AG20443 (cell line): ENCODE data around the gene UQCC3.
"Not testable (repeated sequence)": the region's sequence is repeated elsewhere in the genome, so short reads cannot be mapped to it uniquely, and the experiment has no call there.

Source experiments
- DNase-seq: peaks from one replicate; pipeline ENCODE4 v3.0.0; 2012; ENCODE audit warnings: low spot score, mixed read lengths

The UQCC3 gene

DNA sequence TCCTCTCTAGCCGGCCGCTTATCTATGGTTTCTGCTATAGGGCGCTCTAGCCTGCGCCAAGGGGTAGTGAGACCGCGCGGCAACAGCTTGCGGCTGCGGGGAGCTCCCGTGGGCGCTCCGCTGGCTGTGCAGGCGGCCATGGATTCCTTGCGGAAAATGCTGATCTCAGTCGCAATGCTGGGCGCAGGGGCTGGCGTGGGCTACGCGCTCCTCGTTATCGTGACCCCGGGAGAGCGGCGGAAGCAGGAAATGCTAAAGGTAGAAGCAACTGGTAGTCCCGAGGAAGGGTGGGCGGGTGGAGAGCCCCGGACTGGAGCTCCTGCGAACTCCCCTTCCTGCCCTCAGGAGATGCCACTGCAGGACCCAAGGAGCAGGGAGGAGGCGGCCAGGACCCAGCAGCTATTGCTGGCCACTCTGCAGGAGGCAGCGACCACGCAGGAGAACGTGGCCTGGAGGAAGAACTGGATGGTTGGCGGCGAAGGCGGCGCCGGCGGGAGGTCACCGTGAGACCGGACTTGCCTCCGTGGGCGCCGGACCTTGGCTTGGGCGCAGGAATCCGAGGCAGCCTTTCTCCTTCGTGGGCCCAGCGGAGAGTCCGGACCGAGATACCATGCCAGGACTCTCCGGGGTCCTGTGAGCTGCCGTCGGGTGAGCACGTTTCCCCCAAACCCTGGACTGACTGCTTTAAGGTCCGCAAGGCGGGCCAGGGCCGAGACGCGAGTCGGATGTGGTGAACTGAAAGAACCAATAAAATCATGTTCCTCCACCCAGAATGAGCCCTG lies at the start of gene UQCC3, which contains the start of gene LBHD1:
Gene UQCC3, plus strand, starts transcription at position 66 of the 782 bp plus-strand sequence. Its CDS starts 73 bp downstream, at position 139.
Gene LBHD1, minus strand, starts transcription at position 660 of the 782 bp plus-strand sequence. CDS start 2,236 bp downstream, outside the sequence.
- peak; percentile 79 for DNase-seq

- DNase-seq, result no peak
These were observed 48.9 kb upstream of the UQCC3 start for GRCh38 chr11:62622476-62623089.

GRCh38 chr11:62627713-62628112 lies 43.8 kb upstream of the UQCC3 start:
- no peak for DNase-seq

DNA sequence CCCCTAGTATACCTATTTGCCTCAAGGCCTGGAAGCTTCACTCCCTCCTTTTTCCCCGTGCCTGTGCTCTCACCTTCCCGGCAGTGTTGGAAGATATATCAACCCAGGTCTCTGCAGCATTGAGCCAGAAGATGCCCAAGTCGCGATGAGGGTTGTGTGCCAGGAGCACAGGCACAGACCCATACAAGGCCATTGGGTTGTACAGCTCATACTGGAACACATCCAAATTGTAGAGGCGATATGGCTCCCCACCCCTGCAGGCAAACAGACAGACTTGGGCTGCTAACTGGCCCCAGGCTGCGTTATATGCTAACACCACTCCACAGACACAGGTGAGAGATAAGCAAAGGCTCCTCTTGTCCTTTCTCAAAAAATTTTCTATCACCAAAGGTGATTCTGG lies 39.0 kb upstream of the UQCC3 start:
- DNase-seq, result no peak

- no peak for DNase-seq
These were observed 27.3 kb upstream of the UQCC3 start for GRCh38 chr11:62644220-62644619.

- no peak for DNase-seq
These were observed 25.9 kb upstream of the UQCC3 start for GRCh38 chr11:62645671-62645945.

- DNase-seq, result peak; percentile 100
These were observed 25.3 kb upstream of the UQCC3 start, which contains the start of gene GANAB for GRCh38 chr11:62645946-62646824. Gene GANAB, minus strand, starts transcription at chr11:62646613. Its CDS starts 14 bp downstream, at chr11:62646599.

DNA sequence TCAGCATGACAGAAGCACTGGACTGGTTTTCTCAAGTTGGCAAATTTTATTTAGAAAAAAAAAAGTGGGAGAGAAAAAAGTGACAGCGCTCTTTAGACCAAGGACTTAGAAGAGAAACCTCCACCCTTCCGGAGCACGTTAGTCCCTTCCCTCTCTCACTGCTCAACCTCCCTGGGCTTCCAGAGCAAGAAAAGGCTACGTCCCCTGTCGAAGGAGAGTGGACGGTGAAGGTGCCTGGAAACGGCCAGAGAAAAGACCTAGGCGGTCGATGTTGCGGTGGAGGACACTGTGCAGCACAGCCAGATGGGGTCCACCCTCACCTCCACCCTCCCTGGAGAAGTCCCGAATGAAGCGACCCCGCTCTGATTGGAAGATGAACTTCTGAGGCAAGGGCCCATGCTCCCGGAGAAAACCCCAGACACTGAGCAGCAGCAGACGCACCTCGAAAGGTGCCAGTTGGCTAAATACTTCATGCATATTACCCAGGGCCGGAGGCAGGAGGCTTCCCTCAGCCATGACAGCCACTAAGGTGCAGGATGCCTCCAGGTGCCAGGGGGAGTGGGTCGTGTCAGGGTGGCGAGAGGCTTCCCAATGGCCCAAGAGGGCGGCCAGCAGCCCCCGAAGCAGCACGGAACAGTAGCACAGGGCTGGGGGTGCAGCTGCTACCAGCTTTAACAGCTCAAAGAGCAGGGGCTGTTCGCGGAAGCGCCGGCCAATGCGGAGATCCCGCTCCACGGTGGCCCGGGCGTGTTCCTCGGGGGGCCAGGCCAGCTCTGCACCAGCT lies 24.5 kb upstream of the UQCC3 start:
- no peak for DNase-seq

DNA sequence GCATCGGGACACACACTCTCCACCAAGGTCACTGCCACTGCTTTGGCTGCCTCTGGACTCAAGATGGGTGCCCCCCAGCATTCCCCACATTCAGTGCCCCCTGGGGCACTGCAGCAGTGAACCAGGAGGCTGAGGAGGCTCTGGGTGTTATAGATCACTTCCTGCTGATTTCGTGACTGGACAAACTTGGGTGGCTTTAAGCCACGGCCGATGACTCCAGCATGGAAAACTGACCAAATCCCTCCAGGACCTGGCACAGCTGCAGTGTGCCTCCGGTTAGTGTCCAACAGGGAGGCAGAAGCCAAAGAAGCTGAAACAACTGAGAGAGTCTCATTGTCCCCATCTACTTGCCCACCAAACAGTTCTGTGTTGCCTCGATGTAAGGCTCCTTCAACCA lies 23.9 kb upstream of the UQCC3 start:
- DNase-seq, result peak; percentile 63

- no peak for DNase-seq
These were observed 23.1 kb upstream of the UQCC3 start for GRCh38 chr11:62648185-62648966.

GRCh38 chr11:62648967-62649364 lies 22.5 kb upstream of the UQCC3 start:
- no peak for DNase-seq

GRCh38 chr11:62649486-62649885 lies 22.0 kb upstream of the UQCC3 start:
- DNase-seq, result no peak

GRCh38 chr11:62650283-62650682 lies 21.2 kb upstream of the UQCC3 start:
- DNase-seq, result not testable (repeated sequence)

DNA sequence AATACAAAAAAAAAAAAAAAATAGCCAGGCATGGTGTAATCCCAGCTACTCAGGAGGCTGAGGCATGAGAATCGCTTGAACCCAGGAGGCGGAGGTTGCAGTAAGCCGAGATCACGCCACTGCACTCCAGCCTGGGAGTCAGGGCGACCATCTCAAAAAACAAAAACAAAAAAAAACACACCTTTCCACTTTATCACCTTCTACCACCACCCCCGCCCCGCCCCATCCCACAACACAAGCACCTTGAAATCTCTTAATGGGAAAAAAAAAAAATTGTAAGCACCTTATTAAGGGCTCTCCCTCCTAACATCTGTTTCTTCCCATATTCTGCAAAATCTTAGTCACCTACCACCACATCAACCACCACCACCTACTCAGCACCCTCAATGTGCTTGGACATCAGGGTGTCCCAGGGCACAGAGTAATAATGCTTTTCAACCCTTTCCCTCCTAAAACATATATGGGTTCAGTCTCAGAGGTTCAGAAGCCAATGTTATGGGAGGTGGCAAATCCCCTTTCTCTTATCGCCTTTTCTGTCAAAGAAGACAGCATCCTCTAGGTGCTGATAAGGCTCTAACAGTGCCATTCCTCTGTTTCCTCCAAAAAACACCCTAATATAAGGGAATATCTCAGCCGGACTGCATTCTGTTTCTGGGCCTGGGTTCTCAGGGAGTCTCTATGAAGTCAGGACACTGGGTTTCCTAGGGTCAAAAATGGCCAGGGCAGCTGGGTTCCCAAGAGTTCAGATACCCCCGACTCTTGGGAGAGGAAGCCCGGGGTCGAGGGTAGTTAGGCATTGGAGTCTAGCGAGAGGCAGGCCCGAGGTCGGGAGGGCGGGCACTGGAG lies 19.1 kb upstream of the UQCC3 start:
- DNase-seq, result no peak

- no peak for DNase-seq
These were observed 17.2 kb upstream of the UQCC3 start for GRCh38 chr11:62654297-62654696.

- DNase-seq, result no peak
These were observed 14.6 kb upstream of the UQCC3 start for GRCh38 chr11:62656796-62657429.

GRCh38 chr11:62664405-62665074 lies 6.9 kb upstream of the UQCC3 start:
- DNase-seq, result no peak

DNA sequence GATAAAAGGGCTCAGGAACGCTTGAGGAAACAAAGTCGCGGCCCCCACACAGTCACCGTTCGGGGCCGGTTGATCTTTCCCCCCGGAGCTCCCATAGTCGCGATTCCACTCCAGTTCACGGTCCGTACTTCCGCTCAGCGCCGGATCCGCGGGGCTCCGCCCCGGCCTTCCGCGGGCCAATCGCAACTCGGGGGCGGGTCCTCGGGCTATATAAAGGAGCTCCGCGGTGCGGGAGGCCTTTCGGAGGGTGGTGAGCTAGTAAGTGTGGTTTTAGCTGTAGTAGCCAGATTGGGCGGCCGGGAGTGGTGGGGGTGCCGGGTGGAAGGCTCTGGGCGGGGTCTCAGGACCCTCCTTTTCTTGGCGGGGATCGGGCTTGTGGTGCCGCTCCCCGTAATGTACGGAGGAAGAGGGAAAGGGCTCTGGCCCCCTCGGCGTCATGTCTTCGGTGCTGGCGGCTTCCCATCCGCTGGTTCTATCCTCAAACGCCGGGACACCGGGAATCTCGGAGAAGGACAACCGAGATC lies 6.3 kb upstream of the UQCC3 start, which contains the start of the genes C11orf98 and CSKMT:
Gene C11orf98, minus strand, starts transcription at position 136 of the 524 bp plus-strand sequence. Its CDS starts 41 bp downstream, at position 95.
Gene CSKMT, plus strand, starts transcription at position 238 of the 524 bp plus-strand sequence. CDS start 568 bp downstream, outside the sequence.
- DNase-seq, result peak; percentile 97
